Endothelial cell of umbilical vein (primary cell): ENCODE measurements around the gene PRKCD. TPM values are rescaled to one million over a fixed set of nuclear protein-coding genes. Genes with fewer than 3 reads are reported as not detected.

Experiments
- BruUV-seq: library from RNA; stranded (reverse); fragments of 400-500 nt; replicated peaks from 2 replicates; lab custom pipeline; 2021; lab: Mats Ljungman, UMichigan
- CTCF ChIA-PET: fragments of 300-600, 350-600 bp; sonication (Branson Sonifier 250); formaldehyde crosslinking; loops from one replicate; lab custom pipeline; 2021; ENCODE audit warnings: antibody characterized with exemption, inconsistent platforms; lab: Charles Lee
- POLR2A ChIA-PET: fragments of 300-600, 350-600 bp; sonication (Branson Sonifier 250); formaldehyde crosslinking; loops from one replicate; lab custom pipeline; 2021; ENCODE audit warnings: antibody characterized with exemption, inconsistent platforms; lab: Charles Lee
- DNase-seq: peaks from one replicate; pipeline ENCODE4 v3.0.0-alpha.2; 2011; ENCODE audit warnings: low read depth, low spot score
- FAIRE-seq: peaks from 2 replicates; lab custom pipeline; 2011; peaks lifted over from hg19 to GRCh38; lab: Jason Lieb, UNC
- H2AFZ ChIP-seq: 2 replicates; pipeline ENCODE4 v1.6.0; 2012; ENCODE audit warnings: low read depth, low read length, control low read depth, inconsistent platforms
- H3K27ac ChIP-seq: 2 replicates; pipeline ENCODE4 v1.5.1; 2011; ENCODE audit warnings: low read depth, mild to moderate bottlenecking, control low read depth, low read length, moderate library complexity; ENCODE audit not compliant: insufficient read depth
- H3K27me3 ChIP-seq, 2 experiments: 2 replicates each; pipeline versions ENCODE4 v1.6.0 to v1.6.1; 2011; ENCODE audit warnings: low read length in 2 of 2, mixed read lengths in 1 of 2; ENCODE audit not compliant: control insufficient read depth in 2 of 2, insufficient read depth in 2 of 2
- H3K36me3 ChIP-seq, 2 experiments: 2 replicates in 1 of 2; 3 replicates in 1 of 2; pipeline ENCODE4 v1.5.1; 2011; ENCODE audit warnings: low read length in 2 of 2, mild to moderate bottlenecking in 1 of 2, moderate library complexity in 1 of 2; ENCODE audit not compliant: control insufficient read depth in 2 of 2, insufficient read depth in 2 of 2; ENCODE audit errors: extremely low read depth in 1 of 2
- H3K4me1 ChIP-seq: 3 replicates; pipeline ENCODE4 v1.5.1; 2011; ENCODE audit warnings: mild to moderate bottlenecking, low read length; ENCODE audit not compliant: control insufficient read depth, insufficient read depth; ENCODE audit errors: extremely low read depth
- H3K4me2 ChIP-seq: 2 replicates; pipeline ENCODE4 v1.6.1; 2011; ENCODE audit warnings: low read length, control low read depth, mixed read lengths; ENCODE audit not compliant: insufficient read depth
- H3K4me3 ChIP-seq, 3 experiments: fragments of 200-600 bp in 1 of 3; sonication (generic), shearing (Covaris generic) in 1 of 3; replicated peaks in 1 of 3; 2 replicates each; pipeline ENCODE4 v1.5.1; 2011 to 2016; ENCODE audit warnings: control low read depth in 3 of 3, low read length in 3 of 3, mild to moderate bottlenecking in 2 of 3, inconsistent platforms in 1 of 3, low read depth in 1 of 3, moderate library complexity in 1 of 3; ENCODE audit not compliant: insufficient read depth in 1 of 3
- H3K79me2 ChIP-seq: 2 replicates; pipeline ENCODE4 v1.6.0; 2012; ENCODE audit warnings: low read length, inconsistent platforms; ENCODE audit not compliant: control insufficient read depth, insufficient read depth
- H3K9ac ChIP-seq: replicated peaks from 2 replicates; pipeline ENCODE3; 2011; ENCODE audit warnings: low read length, control low read depth; ENCODE audit not compliant: insufficient read depth; ENCODE audit errors: extremely low read depth
- H3K9me1 ChIP-seq: replicated peaks from 3 replicates; pipeline ENCODE4 v1.6.0; 2011; ENCODE audit warnings: mild to moderate bottlenecking, low read length; ENCODE audit not compliant: control insufficient read depth, insufficient read depth; ENCODE audit errors: extremely low read depth
- H3K9me3 ChIP-seq: replicated peaks from 2 replicates; pipeline ENCODE4 v1.5.1; 2012; ENCODE audit warnings: low read length, inconsistent platforms; ENCODE audit not compliant: control insufficient read depth, insufficient read depth
- H4K20me1 ChIP-seq: replicated peaks from 2 replicates; pipeline ENCODE3; 2011; ENCODE audit warnings: mild to moderate bottlenecking, low read length; ENCODE audit not compliant: control insufficient read depth, insufficient read depth; ENCODE audit errors: extremely low read depth
- EZH2 ChIP-seq: IDR thresholded peaks from 2 replicates; pipeline ENCODE4 v1.6.1; 2012; ENCODE audit warnings: borderline replicate concordance, low read depth, mild to moderate bottlenecking, moderate library complexity, low read length, inconsistent platforms; ENCODE audit not compliant: severe bottlenecking
- FOS ChIP-seq: IDR thresholded peaks from 2 replicates; pipeline ENCODE4 v1.6.1; 2011; ENCODE audit warnings: mild to moderate bottlenecking, low read length, moderate library complexity, borderline replicate concordance; ENCODE audit not compliant: insufficient read depth
- JUN ChIP-seq: IDR thresholded peaks from 2 replicates; pipeline ENCODE4 v1.6.1; 2011; ENCODE audit warnings: borderline replicate concordance, low read depth; ENCODE audit not compliant: insufficient read length, insufficient read depth
- MYC ChIP-seq: IDR thresholded peaks from one replicate; pipeline ENCODE4 v1.6.1; 2011; ENCODE audit warnings: mild to moderate bottlenecking, low read depth, low read length
- POLR2A ChIP-seq: IDR thresholded peaks from 2 replicates; pipeline ENCODE4 v1.6.1; 2012; ENCODE audit warnings: low read depth, mild to moderate bottlenecking, control low read depth, low read length
- POLR2AphosphoS5 ChIP-seq: IDR thresholded peaks from 2 replicates; pipeline ENCODE4 v1.6.1; 2012; ENCODE audit warnings: low read depth, mild to moderate bottlenecking, control low read depth, low read length, moderate library complexity; ENCODE audit not compliant: insufficient read depth
- dilution Hi-C: fragments of 300-500 bp; cut with MboI; formaldehyde crosslinking; loops from one replicate; pipeline ENCODE4 v1.15.0; 2019; ENCODE audit warnings: low sequenced_read_pairs; ENCODE audit not compliant: extremely low pct_ligation_motif_present
- intact Hi-C: fragments of 100-400 bp; cut with micrococcal nuclease; formaldehyde crosslinking; loops from one replicate; pipeline ENCODE4 v1.10.0; 2022
- polyA plus RNA-seq, 4 experiments: library from polyadenylated mRNA; depleted of rRNA in 3 of 4; stranded (reverse) in 3 of 4; unstranded in 1 of 4; fragments of >200 nt; gene quantifications; 2 replicates each; pipeline versions ENCODE4 v1.2.1 to v1.2.3, GENCODE V29; 2011 to 2012; ENCODE audit warnings: missing spikeins in 1 of 4
- total RNA-seq: library from RNA; stranded (reverse); gene quantifications from 2 replicates; pipeline ENCODE4 v1.2.3, GENCODE V29; 2021
- TF ChIP-seq, protein P1 (sequence below), 2 donors: IDR thresholded peaks; 1 replicate in 1 of 2; 2 replicates in 1 of 2; pipeline ENCODE4 v1.5.1; 2011; ENCODE audit warnings: low read length in 2 of 2, mild to moderate bottlenecking in 2 of 2, moderate library complexity in 2 of 2, control low read depth in 1 of 2, inconsistent platforms in 1 of 2, low read depth in 1 of 2; ENCODE audit not compliant: insufficient read depth in 1 of 2; ENCODE audit errors: extremely low read depth in 1 of 2
- TF ChIP-seq, protein P2 (sequence below): IDR thresholded peaks from 2 replicates; pipeline ENCODE4 v1.6.1; 2011; ENCODE audit not compliant: insufficient read depth, insufficient read length

Gene PRKCD
- total and polyA plus RNA-seq, 2 donors (not counting 3 experiments of a cell fraction or from before 2014, with no cell fraction given): 15.5 to 19.0 TPM

DNA sequence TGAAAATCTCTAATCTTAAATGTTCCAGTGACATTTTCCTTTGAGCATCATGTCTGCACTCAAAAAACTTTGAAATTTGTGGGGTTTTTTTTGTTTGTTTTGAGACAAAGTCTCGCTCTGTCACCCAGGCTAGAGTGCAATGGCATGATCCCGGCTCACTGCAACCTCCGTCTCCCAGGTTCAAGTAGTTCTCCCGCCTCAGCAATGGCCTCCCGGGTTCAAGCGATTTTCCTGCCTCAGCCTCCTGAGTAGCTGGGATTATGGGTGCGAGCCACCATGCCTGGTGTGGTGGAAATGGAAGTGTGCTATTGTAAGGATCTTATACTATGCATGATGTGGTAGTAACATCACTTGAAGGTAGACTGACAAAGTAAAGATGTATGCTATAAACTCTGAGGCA lies 52.3 kb downstream of the PRKCD start:
- CTCF ChIA-PET: no interaction called here
- Histone ChIP-seq H3K79me2 (no peaks in the 10 kb centered on the region), H3K36me3 (no peaks in the 10 kb centered on the region), H3K27me3 (no peaks in the 10 kb centered on the region), H3K4me1 (no peaks in the 10 kb centered on the region), H3K4me3 (no peak overlapping the region), H3K9ac (no peak overlapping the region), H2AFZ (no peak overlapping the region), H3K4me2 (no peak overlapping the region), H3K9me1 (no peaks in the 10 kb centered on the region), H3K9me3 (no peaks in the 10 kb centered on the region), H4K20me1 (no peaks in the 10 kb centered on the region), H3K27ac (no peak overlapping the region)
- no TSS peak for BruUV-seq
- TF ChIP-seq POLR2AphosphoS5: no peak
- TF ChIP-seq, protein P1, sequence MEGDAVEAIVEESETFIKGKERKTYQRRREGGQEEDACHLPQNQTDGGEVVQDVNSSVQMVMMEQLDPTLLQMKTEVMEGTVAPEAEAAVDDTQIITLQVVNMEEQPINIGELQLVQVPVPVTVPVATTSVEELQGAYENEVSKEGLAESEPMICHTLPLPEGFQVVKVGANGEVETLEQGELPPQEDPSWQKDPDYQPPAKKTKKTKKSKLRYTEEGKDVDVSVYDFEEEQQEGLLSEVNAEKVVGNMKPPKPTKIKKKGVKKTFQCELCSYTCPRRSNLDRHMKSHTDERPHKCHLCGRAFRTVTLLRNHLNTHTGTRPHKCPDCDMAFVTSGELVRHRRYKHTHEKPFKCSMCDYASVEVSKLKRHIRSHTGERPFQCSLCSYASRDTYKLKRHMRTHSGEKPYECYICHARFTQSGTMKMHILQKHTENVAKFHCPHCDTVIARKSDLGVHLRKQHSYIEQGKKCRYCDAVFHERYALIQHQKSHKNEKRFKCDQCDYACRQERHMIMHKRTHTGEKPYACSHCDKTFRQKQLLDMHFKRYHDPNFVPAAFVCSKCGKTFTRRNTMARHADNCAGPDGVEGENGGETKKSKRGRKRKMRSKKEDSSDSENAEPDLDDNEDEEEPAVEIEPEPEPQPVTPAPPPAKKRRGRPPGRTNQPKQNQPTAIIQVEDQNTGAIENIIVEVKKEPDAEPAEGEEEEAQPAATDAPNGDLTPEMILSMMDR (IDR thresholded peaks at IDR 0.05; ENCODE audit: extremely low read depth in 1 of 2, insufficient read depth in 1 of 2, low read depth in 1 of 2, low read length in 2 of 2): no peak
- TF ChIP-seq EZH2: no peak
- TF ChIP-seq, protein P2, sequence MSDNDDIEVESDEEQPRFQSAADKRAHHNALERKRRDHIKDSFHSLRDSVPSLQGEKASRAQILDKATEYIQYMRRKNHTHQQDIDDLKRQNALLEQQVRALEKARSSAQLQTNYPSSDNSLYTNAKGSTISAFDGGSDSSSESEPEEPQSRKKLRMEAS: no peak
- no peak for TF ChIP-seq FOS
- TF ChIP-seq JUN: no peak
- no peak for TF ChIP-seq POLR2A
- no peak for TF ChIP-seq MYC
- POLR2A ChIA-PET: no interaction called here
- FAIRE-seq: no peak
- dilution Hi-C loops: no loop called here
- intact Hi-C loops: no loop called here
- no peak for DNase-seq
